ENCODE results near the gene GRK5. TPM values are rescaled to one million over a fixed set of nuclear protein-coding genes. Genes with fewer than 3 reads are reported as not detected.
A peak's percentile ranks its signal among the peaks of the same experiment; 100 is the strongest.

GRK5 gene
- total and polyA plus RNA-seq, 9 of the 15 experiments (the other 6 are each of a cell fraction or from before 2014, with no cell fraction given): 0.46 to 0.83 (median 0.67) TPM; not detected in 2

- Histone ChIP-seq H4K20me1 (replicated peaks; ENCODE audit: control insufficient read depth, insufficient read depth, low read length) (no peaks in the 10 kb centered on the region), H3K79me2 (ENCODE audit: control insufficient read depth, insufficient read depth, low read length) (no peaks in the 10 kb centered on the region), H3K9ac (ENCODE audit: insufficient read depth in 1 of 2, low read depth in 2 of 2, low read length in 2 of 2) (no peak overlapping the region), H3K9me1 (ENCODE audit: control insufficient read depth, insufficient read depth, low read length) (no peaks in the 10 kb centered on the region), H3K27ac (ENCODE audit: extremely low read depth, low read depth, low read length) (no peak overlapping the region), H2AFZ (ENCODE audit: low read depth, low read length) (no peak overlapping the region), H3K36me3 (ENCODE audit: control insufficient read depth, insufficient read depth, low read length) (no peaks in the 10 kb centered on the region), H3K9me3 (replicated peaks; ENCODE audit: control insufficient read depth, insufficient read depth, low read depth, low read length) (no peaks in the 10 kb centered on the region), H3K4me2 (ENCODE audit: insufficient read depth, low read length) (no peak overlapping the region), H3K4me1 (replicated peaks in 1 of 2; ENCODE audit: control insufficient read depth in 2 of 2, insufficient read depth in 2 of 2, low read length in 2 of 2) (peaks cover 4 to 7% of the 10 kb centered on the region in 2 experiments; a peak in 4 of 5 replicates), H3K27me3 (ENCODE audit: control insufficient read depth in 2 of 2, insufficient read depth in 2 of 2, low read length in 2 of 2) (peaks cover 0 to 19% of the 10 kb centered on the region in 2 experiments; a peak in 2 of 5 replicates), H3K4me3 (no peak overlapping the region)
- TF ChIP-seq NR2F6 (CRISPR knock-in tag; IDR thresholded peaks at IDR 0.05): no peak
- no peak for TF ChIP-seq RUNX1 (IDR thresholded peaks at IDR 0.05; ENCODE audit: low read depth)
- TF ChIP-seq POU5F1 (IDR thresholded peaks at IDR 0.05; ENCODE audit: borderline replicate concordance, low read depth, low read length, partially characterized antibody): no peak
- no peak for TF ChIP-seq ARHGAP35 (IDR thresholded peaks at IDR 0.05; ENCODE audit: partially characterized antibody)
- TF ChIP-seq CBFB (CRISPR knock-in tag; IDR thresholded peaks at IDR 0.05): no peak
- ATAC-seq (no peak), FAIRE-seq (no peak), DNase-seq (ENCODE audit: extremely low read depth in 1 of 4, low spot score in 3 of 4) (no peak)
- no TSS peak for BruUV-seq (replicated peaks)
- in situ Hi-C loops (cut with MboI): no loop called here
- intact Hi-C loops (cut with micrococcal nuclease): no loop called here
- 24% methylated on average over 3 of the region's 3 CpGs for WGBS (ENCODE audit: insufficient coverage, low coverage, missing lambda C conversion rate)
- POLR2A ChIA-PET: interaction anchor here (0.6 kb wide), 1 partner anchor 180 kb away, joined by 3 read pairs; no protein-coding TSS in a partner anchor
- CTCF ChIA-PET (ENCODE audit: low intra/inter-chr PET ratio): no interaction called here
Observed at GRCh38 chr10:119406137-119406536, 198.8 kb downstream of the GRK5 start.

DNA sequence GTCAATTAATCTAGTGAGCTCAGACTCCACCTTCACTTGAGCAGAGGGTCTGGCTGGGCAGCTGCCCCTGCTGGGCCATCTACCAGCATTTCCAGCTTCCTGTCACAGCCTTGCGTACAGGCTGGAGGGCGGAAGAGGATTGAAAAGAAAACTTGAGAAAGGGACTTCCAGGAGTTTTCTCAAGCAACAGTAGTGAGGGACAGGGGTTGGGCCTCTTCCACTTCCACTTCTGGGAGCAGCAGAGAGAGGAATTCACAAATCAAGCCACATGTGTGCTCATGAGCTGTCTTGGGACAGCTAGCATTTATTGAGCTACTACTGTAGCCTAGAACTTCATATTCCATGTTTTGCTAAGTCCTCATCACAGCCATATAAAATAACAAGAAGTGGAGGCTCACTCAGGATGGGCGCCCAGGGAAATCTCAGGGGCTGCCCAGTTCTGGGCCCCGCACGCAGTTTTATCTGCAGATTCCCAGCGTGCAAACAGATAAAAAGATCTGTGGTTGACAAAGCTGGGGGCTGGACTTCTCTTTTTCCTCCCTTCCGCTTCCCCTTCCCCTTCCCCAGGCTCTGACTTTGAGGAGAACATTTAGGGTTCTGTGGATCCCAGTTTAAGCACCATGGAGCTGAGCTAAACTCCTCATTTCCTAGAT, 199.4 kb downstream of the GRK5 start:
- ChIA-PET POLR2A (interaction anchor here (0.5 to 0.8 kb wide), 3 partner anchors 8 to 801 kb away, joined by 3 to 4 read pairs (median 3); no protein-coding TSS in a partner anchor), CTCF (ENCODE audit: low intra/inter-chr PET ratio) (no interaction called here)
- BruUV-seq (replicated peaks): no TSS peak
- H3K4me1 ChIP-seq (replicated peaks in 1 of 2; ENCODE audit: control insufficient read depth in 2 of 2, insufficient read depth in 2 of 2, low read length in 2 of 2): peaks cover 4 to 7% of the 10 kb centered on the region in 2 experiments; a peak in 4 of 5 replicates
- 32% methylated on average over 6 of the region's 7 CpGs for WGBS (ENCODE audit: insufficient coverage, low coverage, missing lambda C conversion rate)
- no peak overlapping the region for H3K4me2 ChIP-seq (ENCODE audit: insufficient read depth, low read length)
- DNase-seq (ENCODE audit: extremely low read depth in 1 of 4, low spot score in 3 of 4) (no peak), FAIRE-seq (no peak), ATAC-seq (no peak)
- no peak overlapping the region for H3K4me3 ChIP-seq
- H3K9me3 ChIP-seq (replicated peaks; ENCODE audit: control insufficient read depth, insufficient read depth, low read depth, low read length): no peaks in the 10 kb centered on the region
- H3K36me3 ChIP-seq (ENCODE audit: control insufficient read depth, insufficient read depth, low read length): no peaks in the 10 kb centered on the region
- H2AFZ ChIP-seq (ENCODE audit: low read depth, low read length): no peak overlapping the region
- no peaks in the 10 kb centered on the region for H3K9me1 ChIP-seq (ENCODE audit: control insufficient read depth, insufficient read depth, low read length)
- intact Hi-C loops (cut with micrococcal nuclease) (no loop called here), in situ Hi-C loops (cut with MboI) (no loop called here)
- no peak overlapping the region for H3K27ac ChIP-seq (ENCODE audit: extremely low read depth, low read depth, low read length)
- H3K9ac ChIP-seq (ENCODE audit: insufficient read depth in 1 of 2, low read depth in 2 of 2, low read length in 2 of 2): no peak overlapping the region
- no peaks in the 10 kb centered on the region for H3K79me2 ChIP-seq (ENCODE audit: control insufficient read depth, insufficient read depth, low read length)
- H4K20me1 ChIP-seq (replicated peaks; ENCODE audit: control insufficient read depth, insufficient read depth, low read length): no peaks in the 10 kb centered on the region
- H3K27me3 ChIP-seq (ENCODE audit: control insufficient read depth in 2 of 2, insufficient read depth in 2 of 2, low read length in 2 of 2): peaks cover 0 to 13% of the 10 kb centered on the region in 2 experiments; a peak in 2 of 5 replicates
- TF ChIP-seq RAD21 (CRISPR knock-in tag; conservative IDR thresholded peaks at IDR 0.05 in 1 of 2, IDR thresholded peaks at IDR 0.05 in 1 of 2): no peak
- no peak for TF ChIP-seq ELF1 (tag; IDR thresholded peaks at IDR 0.05)
- TF ChIP-seq ZBED1 (IDR thresholded peaks at IDR 0.05): no peak
- no peak for TF ChIP-seq TCF3 (CRISPR knock-in tag; IDR thresholded peaks at IDR 0.05)
- no peak for TF ChIP-seq FOXJ2 (tag; IDR thresholded peaks at IDR 0.05)
- TF ChIP-seq, protein P1, sequence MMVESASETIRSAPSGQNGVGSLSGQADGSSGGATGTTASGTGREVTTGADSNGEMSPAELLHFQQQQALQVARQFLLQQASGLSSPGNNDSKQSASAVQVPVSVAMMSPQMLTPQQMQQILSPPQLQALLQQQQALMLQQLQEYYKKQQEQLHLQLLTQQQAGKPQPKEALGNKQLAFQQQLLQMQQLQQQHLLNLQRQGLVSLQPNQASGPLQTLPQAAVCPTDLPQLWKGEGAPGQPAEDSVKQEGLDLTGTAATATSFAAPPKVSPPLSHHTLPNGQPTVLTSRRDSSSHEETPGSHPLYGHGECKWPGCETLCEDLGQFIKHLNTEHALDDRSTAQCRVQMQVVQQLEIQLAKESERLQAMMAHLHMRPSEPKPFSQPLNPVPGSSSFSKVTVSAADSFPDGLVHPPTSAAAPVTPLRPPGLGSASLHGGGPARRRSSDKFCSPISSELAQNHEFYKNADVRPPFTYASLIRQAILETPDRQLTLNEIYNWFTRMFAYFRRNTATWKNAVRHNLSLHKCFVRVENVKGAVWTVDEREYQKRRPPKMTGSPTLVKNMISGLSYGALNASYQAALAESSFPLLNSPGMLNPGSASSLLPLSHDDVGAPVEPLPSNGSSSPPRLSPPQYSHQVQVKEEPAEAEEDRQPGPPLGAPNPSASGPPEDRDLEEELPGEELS (CRISPR knock-in tag; IDR thresholded peaks at IDR 0.05; ENCODE audit: borderline replicate concordance): no peak
- no peak for TF ChIP-seq ESRRB (CRISPR knock-in tag; IDR thresholded peaks at IDR 0.05; ENCODE audit: borderline replicate concordance)
- no peak for TF ChIP-seq ZNF431 (CRISPR knock-in tag; IDR thresholded peaks at IDR 0.05)
- peak; percentile 49; the same call in 1 of the 2 replicates for TF ChIP-seq SPI1 (IDR thresholded peaks at IDR 0.05; ENCODE audit: borderline replicate concordance, low read depth, low read length)

Data from K562 (cell line).